ENCODE measurements around the gene ADAMTS12. TPM values are rescaled to one million over a fixed set of nuclear protein-coding genes. Genes with fewer than 3 reads are reported as not detected.

Gene ADAMTS12
- total and polyA plus RNA-seq, 10 of the 15 experiments (the other 5 are each of a cell fraction or from before 2014, with no cell fraction given) = 0.11 to 35.8 (median 20.7) TPM

- H3K9me3 ChIP-seq (replicated peaks; ENCODE audit: control insufficient read depth, insufficient read depth, low read length) = no peaks in the 10 kb centered on the region; the same call in 2 of the 3 replicates
- TF ChIP-seq IKZF1 (conservative IDR thresholded peaks at IDR 0.05) (no peak), ZNF622 (IDR thresholded peaks at IDR 0.05) (no peak), SIN3A (IDR thresholded peaks at IDR 0.05; ENCODE audit: low read depth, low read length) (no peak), ZBTB33 (IDR thresholded peaks at IDR 0.05) (no peak), LARP7 (IDR thresholded peaks at IDR 0.05) (no peak), RELA (IDR thresholded peaks at IDR 0.05; ENCODE audit: borderline replicate concordance, partially characterized antibody) (no peak), WRNIP1 (IDR thresholded peaks at IDR 0.05; ENCODE audit: borderline replicate concordance, low read depth, low read length) (no peak), E2F4 (IDR thresholded peaks at IDR 0.05; ENCODE audit: low read depth, low read length) (no peak), NR2F1 (conservative IDR thresholded peaks at IDR 0.05) (no peak), KLF5 (IDR thresholded peaks at IDR 0.05; ENCODE audit: partially characterized antibody) (no peak), NFYB (IDR thresholded peaks at IDR 0.05; ENCODE audit: insufficient read depth, low read depth, low read length) (no peak), BRCA1 (IDR thresholded peaks at IDR 0.05; ENCODE audit: low read depth, low read length) (no peak), MEF2B (IDR thresholded peaks at IDR 0.05; ENCODE audit: partially characterized antibody, poor library complexity, severe bottlenecking) (no peak), CEBPB (IDR thresholded peaks at IDR 0.05; ENCODE audit: borderline replicate concordance in 1 of 2, low read depth in 2 of 2, low read length in 2 of 2) (no peak)
- TF ChIP-seq, protein P1, sequence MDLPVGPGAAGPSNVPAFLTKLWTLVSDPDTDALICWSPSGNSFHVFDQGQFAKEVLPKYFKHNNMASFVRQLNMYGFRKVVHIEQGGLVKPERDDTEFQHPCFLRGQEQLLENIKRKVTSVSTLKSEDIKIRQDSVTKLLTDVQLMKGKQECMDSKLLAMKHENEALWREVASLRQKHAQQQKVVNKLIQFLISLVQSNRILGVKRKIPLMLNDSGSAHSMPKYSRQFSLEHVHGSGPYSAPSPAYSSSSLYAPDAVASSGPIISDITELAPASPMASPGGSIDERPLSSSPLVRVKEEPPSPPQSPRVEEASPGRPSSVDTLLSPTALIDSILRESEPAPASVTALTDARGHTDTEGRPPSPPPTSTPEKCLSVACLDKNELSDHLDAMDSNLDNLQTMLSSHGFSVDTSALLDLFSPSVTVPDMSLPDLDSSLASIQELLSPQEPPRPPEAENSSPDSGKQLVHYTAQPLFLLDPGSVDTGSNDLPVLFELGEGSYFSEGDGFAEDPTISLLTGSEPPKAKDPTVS (IDR thresholded peaks at IDR 0.05; ENCODE audit: low read depth, low read length) = no peak
- TF ChIP-seq, protein P2, sequence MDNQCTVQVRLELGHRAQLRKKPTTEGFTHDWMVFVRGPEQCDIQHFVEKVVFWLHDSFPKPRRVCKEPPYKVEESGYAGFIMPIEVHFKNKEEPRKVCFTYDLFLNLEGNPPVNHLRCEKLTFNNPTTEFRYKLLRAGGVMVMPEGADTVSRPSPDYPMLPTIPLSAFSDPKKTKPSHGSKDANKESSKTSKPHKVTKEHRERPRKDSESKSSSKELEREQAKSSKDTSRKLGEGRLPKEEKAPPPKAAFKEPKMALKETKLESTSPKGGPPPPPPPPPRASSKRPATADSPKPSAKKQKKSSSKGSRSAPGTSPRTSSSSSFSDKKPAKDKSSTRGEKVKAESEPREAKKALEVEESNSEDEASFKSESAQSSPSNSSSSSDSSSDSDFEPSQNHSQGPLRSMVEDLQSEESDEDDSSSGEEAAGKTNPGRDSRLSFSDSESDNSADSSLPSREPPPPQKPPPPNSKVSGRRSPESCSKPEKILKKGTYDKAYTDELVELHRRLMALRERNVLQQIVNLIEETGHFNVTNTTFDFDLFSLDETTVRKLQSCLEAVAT (IDR thresholded peaks at IDR 0.05) = no peak
- intact Hi-C loops (cut with micrococcal nuclease; ENCODE audit: unreplicated experiment) (no loop called here), in situ Hi-C loops (cut with MboI) (no loop called here)
- peaks cover 0 to 1% of the 10 kb centered on the region in 2 experiments; a peak in 1 of 4 replicates for H3K36me3 ChIP-seq (ENCODE audit: control insufficient read depth in 2 of 2, insufficient read depth in 2 of 2, low read length in 1 of 2)
- no peaks in the 10 kb centered on the region for H3K27me3 ChIP-seq (replicated peaks in 1 of 2; ENCODE audit: control insufficient read depth in 2 of 2, insufficient read depth in 2 of 2, low read length in 1 of 2)
- no peak for ATAC-seq
- WGBS (ENCODE audit: insufficient coverage, insufficient replicate concordance, low lambda C conversion rate, missing lambda C conversion rate) = 60% methylated on average over 4 of the region's 4 CpGs
- no peak overlapping the region for H3K27ac ChIP-seq (ENCODE audit: control insufficient read depth, insufficient read depth)
- RAD21 ChIA-PET (ENCODE audit: unreplicated experiment) = no interaction called here
- H3K9ac ChIP-seq (ENCODE audit: control insufficient read depth, insufficient read depth, low read length) = no peak overlapping the region
- POLR2A ChIA-PET = no interaction called here
- H3K4me1 ChIP-seq (ENCODE audit: control insufficient read depth, insufficient read depth, low read length) = no peaks in the 10 kb centered on the region; the same call in 1 of the 2 replicates
- SMC1A ChIA-PET (ENCODE audit: uncharacterized antibody, unreplicated experiment) = no interaction called here
- H3K79me2 ChIP-seq (ENCODE audit: control insufficient read depth, insufficient read depth, low read length) = no peaks in the 10 kb centered on the region
- H4K20me1 ChIP-seq (ENCODE audit: control insufficient read depth, insufficient read depth) = no peaks in the 10 kb centered on the region
- CTCF ChIA-PET = interaction anchor here (0.5 kb wide), 1 partner anchor 288 kb away, joined by 4 read pairs; no protein-coding TSS in a partner anchor
- BruUV-seq (replicated peaks) = no TSS peak
- no peak for DNase-seq (ENCODE audit: low read depth, low spot score)
- no peak overlapping the region for H2AFZ ChIP-seq (ENCODE audit: control insufficient read depth, low read depth, low read length)
- no peak for FAIRE-seq
- no peak overlapping the region for H3K4me2 ChIP-seq (ENCODE audit: control insufficient read depth, insufficient read depth)
- no peak overlapping the region for H3K4me3 ChIP-seq
Measured at GRCh38 chr5:33808699-33809098, 83.1 kb downstream of the ADAMTS12 start.
